DOHH2 (cell line): ENCODE measurements around the gene SFT2D2.
A peak's percentile ranks its signal among the peaks of the same experiment; 100 is the strongest.
"Not testable (repeated sequence)": the region's sequence is repeated elsewhere in the genome, so short reads cannot be mapped to it uniquely, and the experiment has no call there.

Experiments used
- H3F3A ChIP-seq: fragments of 200-600 bp; sonication (generic), shearing (Covaris generic); 2 replicates; pipeline ENCODE4 v1.6.0; 2016; ENCODE audit warnings: antibody characterized with exemption, mild to moderate bottlenecking; ENCODE audit not compliant: control insufficient read depth, insufficient read depth
- H3K27ac ChIP-seq: fragments of 200-600 bp; sonication (generic); 2 replicates; pipeline ENCODE4 v1.5.1; 2014; ENCODE audit warnings: low read depth, mild to moderate bottlenecking, low read length, moderate library complexity
- H3K27me3 ChIP-seq: fragments of 200-600 bp; sonication (generic); 2 replicates; pipeline ENCODE4 v1.6.1; 2014; ENCODE audit warnings: mild to moderate bottlenecking, low read length, mixed read lengths; ENCODE audit not compliant: control insufficient read depth
- H3K36me3 ChIP-seq: fragments of 200-600 bp; sonication (generic); 2 replicates; pipeline ENCODE4 v1.6.1; 2014; ENCODE audit warnings: mild to moderate bottlenecking, low read length, moderate library complexity, mixed read lengths; ENCODE audit not compliant: control insufficient read depth
- H3K4me1 ChIP-seq: fragments of 200-600 bp; sonication (generic); 2 replicates; pipeline ENCODE4 v1.6.1; 2014; ENCODE audit warnings: mild to moderate bottlenecking, low read length, mixed read lengths; ENCODE audit not compliant: control insufficient read depth
- H3K4me2 ChIP-seq: fragments of 200-600 bp; sonication (generic); 2 replicates; pipeline ENCODE4 v1.6.0; 2014; ENCODE audit warnings: mild to moderate bottlenecking, low read length, moderate library complexity
- H3K4me3 ChIP-seq: fragments of 200-600 bp; sonication (generic); 2 replicates; pipeline ENCODE4 v1.5.1; 2014; ENCODE audit warnings: mild to moderate bottlenecking, low read length, mixed read lengths
- H3K79me2 ChIP-seq: fragments of 200-600 bp; sonication (generic); 2 replicates; pipeline ENCODE4 v1.6.1; 2014; ENCODE audit warnings: mild to moderate bottlenecking, low read length, mixed read lengths; ENCODE audit not compliant: control insufficient read depth
- H3K9me2 ChIP-seq: fragments of 200-600 bp; sonication (generic); replicated peaks from 2 replicates; pipeline ENCODE4 v1.6.1; 2014; ENCODE audit warnings: mild to moderate bottlenecking, low read length, mixed read lengths; ENCODE audit not compliant: control insufficient read depth
- H3K9me3 ChIP-seq: fragments of 200-600 bp; sonication (generic); 2 replicates; pipeline ENCODE4 v1.6.1; 2014; ENCODE audit warnings: antibody characterized with exemption, low read length, mixed read lengths; ENCODE audit not compliant: control insufficient read depth, insufficient read depth
- H4K20me1 ChIP-seq: fragments of 200-600 bp; sonication (generic); 2 replicates; pipeline ENCODE4 v1.6.0; 2014; ENCODE audit warnings: low read depth, mild to moderate bottlenecking, antibody characterized with exemption, low read length, moderate library complexity; ENCODE audit not compliant: control insufficient read depth, insufficient read depth
- CTCF ChIP-seq: fragments of 200-600 bp; sonication (generic); IDR thresholded peaks from one replicate; pipeline ENCODE4 v1.5.1; 2014; ENCODE audit warnings: antibody characterized with exemption, mild to moderate bottlenecking, low read depth, low read length; ENCODE audit not compliant: poor library complexity, severe bottlenecking
- EZH2phosphoT487 ChIP-seq: fragments of 200-600 bp; sonication (generic); IDR thresholded peaks from 2 replicates; pipeline ENCODE4 v1.6.1; 2017; ENCODE audit warnings: borderline replicate concordance, mild to moderate bottlenecking, antibody characterized with exemption, low read length, moderate library complexity, mixed read lengths

Gene SFT2D2

GRCh38 chr1:168179438-168180147, 46.2 kb upstream of the SFT2D2 start:
- H3K9me2 ChIP-seq: no peaks in the 10 kb centered on the region
- H3K9me3 ChIP-seq: no peaks in the 10 kb centered on the region
- peak overlapping the region; percentile 90 for H3K4me2 ChIP-seq
- peak overlapping the region; percentile 95 for H3K4me3 ChIP-seq
- H3K4me1 ChIP-seq: peaks cover 14% of the 10 kb centered on the region
- TF ChIP-seq CTCF (no peak), EZH2phosphoT487 (no peak)
- no peaks in the 10 kb centered on the region for H4K20me1 ChIP-seq
- peak overlapping the region; percentile 66 for H3K27ac ChIP-seq
- peaks cover 52% of the 10 kb centered on the region for H3K79me2 ChIP-seq
- no peaks in the 10 kb centered on the region for H3K27me3 ChIP-seq
- H3K36me3 ChIP-seq: peaks cover 8% of the 10 kb centered on the region
- peaks cover 6% of the 10 kb centered on the region; the same call in 1 of the 2 replicates for H3F3A ChIP-seq

- H3F3A ChIP-seq: peaks cover 6% of the 10 kb centered on the region; the same call in 1 of the 2 replicates
These were observed 45.7 kb upstream of the SFT2D2 start for GRCh38 chr1:168180148-168180524.

GRCh38 chr1:168181063-168181720, 44.6 kb upstream of the SFT2D2 start:
- Histone ChIP-seq H3K79me2 (peaks cover 54% of the 10 kb centered on the region), H3K4me1 (peaks cover 14% of the 10 kb centered on the region), H3K36me3 (peaks cover 14% of the 10 kb centered on the region)
- H3K9me3 ChIP-seq, H3K9me2 ChIP-seq, H3K4me3 ChIP-seq, H3K4me2 ChIP-seq, H4K20me1 ChIP-seq, H3K27ac ChIP-seq, H3F3A ChIP-seq, H3K27me3 ChIP-seq: not testable (repeated sequence)

More at GRCh38 chr1:168180148-168180524, 45.7 kb upstream of the SFT2D2 start:
- no peaks in the 10 kb centered on the region for H4K20me1 ChIP-seq
- H3K9me2 ChIP-seq: no peaks in the 10 kb centered on the region
- TF ChIP-seq EZH2phosphoT487: no peak
- no peak for TF ChIP-seq CTCF
- H3K27me3 ChIP-seq: no peaks in the 10 kb centered on the region
- H3K27ac ChIP-seq: peak overlapping the region; percentile 66; the same call in 1 of the 2 replicates
- peak overlapping the region; percentile 90 for H3K4me2 ChIP-seq
- peak overlapping the region; percentile 95 for H3K4me3 ChIP-seq
- peaks cover 54% of the 10 kb centered on the region for H3K79me2 ChIP-seq
- H3K4me1 ChIP-seq: peaks cover 14% of the 10 kb centered on the region
- H3K36me3 ChIP-seq: peaks cover 12% of the 10 kb centered on the region
- no peaks in the 10 kb centered on the region for H3K9me3 ChIP-seq

- Histone ChIP-seq H3K79me2 (peaks cover 25% of the 10 kb centered on the region), H3K4me1 (no peaks in the 10 kb centered on the region)
These were observed 38.6 kb upstream of the SFT2D2 start for GRCh38 chr1:168187177-168187576.

More at GRCh38 chr1:168187177-168187576, 38.6 kb upstream of the SFT2D2 start:
- TF ChIP-seq CTCF (no peak), EZH2phosphoT487 (no peak)
- H3K4me2 ChIP-seq: no peak overlapping the region
- H3K9me3 ChIP-seq: no peaks in the 10 kb centered on the region
- no peak overlapping the region for H3K27ac ChIP-seq
- H4K20me1 ChIP-seq: no peaks in the 10 kb centered on the region
- no peaks in the 10 kb centered on the region for H3K27me3 ChIP-seq
- H3K9me2 ChIP-seq: no peaks in the 10 kb centered on the region
- H3K4me3 ChIP-seq: no peak overlapping the region
- peaks cover 56% of the 10 kb centered on the region for H3K36me3 ChIP-seq
- H3F3A ChIP-seq: 0 out of 2 replicates have a peak, but pooled peaks cover 3% of the 10 kb centered on the region
